Left renal cortex interstitium (tissue), 4 donors: ENCODE results near the gene FTCD. TPM values are rescaled to one million over a fixed set of nuclear protein-coding genes. Genes with fewer than 3 reads are reported as not detected.
"Not testable (repeated sequence)": the region's sequence is repeated elsewhere in the genome, so short reads cannot be mapped to it uniquely, and the experiment has no call there.

Experiments
- DNase-seq, 4 donors: peaks; one replicate each; pipeline ENCODE4 v3.0.0-alpha.2; 2013; ENCODE audit warnings: low read depth in 4 of 4, low spot score in 2 of 4, missing footprints in 1 of 4
- polyA plus RNA-seq, 4 donors: library from polyadenylated mRNA; unstranded; fragments of 120-200 nt; gene quantifications; one replicate each; pipeline ENCODE4 v1.2.1, GENCODE V29; 2013; ENCODE audit not compliant: insufficient read length in 4 of 4

Gene FTCD
- polyA plus RNA-seq, 4 donors, result 21.5 to 51.7 (median 31.4) TPM

DNA sequence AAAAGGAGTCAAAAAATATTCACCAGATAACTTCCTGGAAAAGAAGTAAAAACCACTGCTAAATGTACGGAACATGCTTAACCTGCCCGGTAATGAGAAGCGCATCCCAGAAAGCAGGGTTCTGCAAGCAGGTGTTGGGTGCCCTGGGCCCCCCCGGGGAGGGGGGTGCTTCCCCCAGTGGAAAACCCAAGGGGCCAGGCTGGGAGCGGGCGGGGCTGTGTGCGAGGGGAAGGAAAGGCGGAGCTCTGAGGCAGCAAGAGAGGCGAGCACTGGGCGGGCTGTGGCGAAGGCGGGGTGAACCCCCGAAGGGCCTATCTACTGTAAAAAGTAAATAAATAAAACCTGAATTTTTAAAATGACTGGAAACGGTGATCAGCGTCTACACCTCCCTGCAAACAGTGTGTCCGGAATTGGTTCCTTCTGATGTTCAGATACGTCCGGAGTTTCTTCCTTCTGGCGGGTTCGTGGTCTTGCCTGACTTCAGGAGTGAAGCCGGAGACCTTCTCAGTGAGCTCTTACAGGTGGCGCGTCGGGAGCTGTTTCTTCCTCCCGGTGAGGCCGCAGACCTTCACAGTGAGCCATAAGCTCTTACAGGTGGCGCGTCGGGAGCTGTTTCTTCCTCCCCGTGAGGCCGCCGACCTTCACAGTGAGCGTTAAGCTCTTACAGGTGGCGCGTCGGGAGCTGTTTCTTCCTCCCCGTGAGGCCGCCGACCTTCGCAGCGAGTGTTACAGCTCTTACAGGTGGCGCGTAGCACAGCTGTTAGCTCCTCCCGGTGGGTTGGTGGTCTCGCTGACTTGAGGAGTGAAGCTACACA, 13.4 kb downstream of the FTCD start:
- no peak for DNase-seq

DNA sequence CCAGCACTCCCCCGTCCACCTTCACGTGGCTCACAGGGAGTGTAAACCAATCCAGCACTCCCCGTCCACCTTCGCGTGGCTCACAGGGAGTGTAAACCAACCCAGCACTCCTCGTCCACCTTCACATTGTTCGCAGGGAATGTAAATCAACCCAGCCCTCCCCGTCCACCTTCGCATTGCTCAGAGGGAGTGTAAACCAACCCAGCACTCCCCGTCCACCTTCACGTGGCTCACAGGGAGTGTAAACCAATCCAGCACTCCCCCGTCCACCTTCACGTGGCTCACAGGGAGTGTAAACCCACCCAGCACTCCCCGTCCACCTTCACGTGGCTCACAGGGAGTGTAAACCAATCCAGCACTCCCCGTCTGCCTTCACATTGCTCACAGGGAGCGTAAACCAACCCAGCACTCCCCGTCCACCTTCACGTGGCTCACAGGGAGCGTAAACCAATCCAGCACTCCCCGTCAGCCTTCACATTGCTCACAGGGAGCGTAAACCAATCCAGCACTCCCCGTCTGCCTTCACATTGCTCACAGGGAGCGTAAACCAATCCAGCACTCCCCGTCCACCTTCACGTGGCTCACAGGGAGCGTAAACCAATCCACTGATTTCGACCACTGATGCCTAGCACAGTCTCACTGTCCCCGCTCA, 14.9 kb downstream of the FTCD start:
- DNase-seq, result not testable (repeated sequence)

DNA sequence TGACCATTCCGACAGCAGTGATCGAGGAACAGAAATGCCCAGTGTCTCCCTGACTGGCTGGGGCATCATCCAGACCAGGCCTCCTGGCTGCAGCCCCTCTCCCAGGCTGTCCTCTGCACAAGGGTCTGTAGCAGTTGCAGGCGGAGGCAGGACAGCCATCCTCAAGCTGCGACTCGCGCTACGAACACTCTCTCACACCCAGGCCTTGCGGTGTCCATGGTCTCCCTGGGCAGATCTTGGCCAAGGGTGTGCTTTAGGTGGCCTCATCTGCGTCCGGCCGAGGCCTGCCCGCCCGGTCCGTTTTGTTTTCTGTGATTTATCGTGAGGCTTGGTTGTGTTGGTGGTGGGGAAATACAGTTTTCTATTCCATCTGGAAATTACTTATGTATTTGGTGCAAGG, 15.7 kb downstream of the FTCD start:
- DNase-seq, result no peak

DNA sequence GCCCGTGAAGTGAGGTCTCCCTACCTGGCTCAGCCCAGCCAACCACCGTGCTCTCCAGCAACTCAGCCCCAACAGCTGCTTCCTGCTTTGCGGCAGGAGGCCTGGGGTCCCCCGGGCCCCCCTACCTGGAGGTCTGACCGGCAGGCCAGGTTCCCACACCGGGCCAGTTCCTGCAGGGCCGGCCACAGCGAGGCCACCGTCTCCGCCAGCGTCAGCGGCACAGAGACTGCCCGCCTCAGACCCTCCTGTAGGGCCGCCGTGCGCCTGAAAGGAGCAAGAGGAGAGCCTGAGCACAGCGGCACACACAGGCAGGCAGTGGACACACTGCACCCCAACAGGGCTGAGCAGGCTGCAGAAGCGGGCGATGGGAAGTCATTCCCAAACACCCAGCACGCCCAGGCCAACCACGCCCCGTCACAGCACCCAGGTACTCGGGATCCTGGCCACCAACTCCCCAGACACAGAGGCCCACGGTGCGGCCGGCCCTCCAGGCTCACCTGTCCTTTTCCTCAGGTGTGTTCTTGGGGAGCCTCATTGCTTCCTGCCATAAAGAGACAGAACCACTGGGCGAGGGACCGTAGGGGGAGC, 16.9 kb downstream of the FTCD start:
- no peak for DNase-seq

DNA sequence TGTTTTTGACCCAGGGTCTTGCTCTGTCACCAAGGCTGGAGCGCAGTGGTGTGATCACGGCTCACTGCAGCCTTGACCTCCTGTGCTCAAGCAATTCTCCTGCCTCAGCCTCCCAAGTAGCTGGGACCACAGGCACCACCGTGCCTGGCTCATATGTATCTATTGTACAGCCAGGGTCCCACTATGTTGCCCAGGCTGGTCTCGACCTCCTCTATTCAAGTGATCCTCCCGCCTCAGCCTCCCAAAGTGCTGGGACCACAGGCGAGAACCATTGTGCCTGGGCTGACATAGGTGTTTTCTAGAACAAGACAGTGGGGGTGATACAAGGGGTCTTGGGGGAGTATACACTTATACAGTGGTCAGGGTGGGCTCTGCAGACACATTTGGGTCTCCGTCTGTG, 17.5 kb downstream of the FTCD start:
- DNase-seq, result no peak

DNA sequence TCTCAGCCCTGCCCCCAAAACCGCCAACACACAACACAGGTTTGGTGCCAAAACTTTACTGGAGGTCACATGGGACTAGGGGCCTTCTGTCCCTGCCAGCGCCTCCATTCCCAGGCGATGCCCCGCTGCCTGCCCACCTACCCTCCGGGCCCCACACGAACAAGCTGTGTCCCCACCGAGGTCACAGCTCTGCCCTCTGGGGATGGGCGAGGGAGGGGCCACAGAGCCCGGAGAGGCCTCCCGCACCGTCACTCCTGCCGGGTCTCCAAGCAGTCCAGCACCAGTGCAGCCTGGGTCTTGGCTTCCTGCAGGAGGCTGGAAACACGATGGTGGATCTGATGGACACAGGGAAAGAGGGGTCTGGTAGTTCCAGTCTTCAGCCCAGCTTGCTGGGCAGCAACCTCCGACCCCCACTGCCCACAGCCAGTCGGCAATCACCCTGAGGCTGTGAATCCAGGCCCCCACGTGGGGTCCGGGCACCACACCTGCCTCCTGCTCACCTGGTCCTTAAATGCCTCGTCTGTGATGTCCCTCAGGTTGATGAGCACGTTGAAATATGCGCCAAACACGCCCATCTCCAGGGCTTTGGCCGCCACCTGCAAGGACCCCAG, 18.5 kb downstream of the FTCD start:
- no peak for DNase-seq

DNA sequence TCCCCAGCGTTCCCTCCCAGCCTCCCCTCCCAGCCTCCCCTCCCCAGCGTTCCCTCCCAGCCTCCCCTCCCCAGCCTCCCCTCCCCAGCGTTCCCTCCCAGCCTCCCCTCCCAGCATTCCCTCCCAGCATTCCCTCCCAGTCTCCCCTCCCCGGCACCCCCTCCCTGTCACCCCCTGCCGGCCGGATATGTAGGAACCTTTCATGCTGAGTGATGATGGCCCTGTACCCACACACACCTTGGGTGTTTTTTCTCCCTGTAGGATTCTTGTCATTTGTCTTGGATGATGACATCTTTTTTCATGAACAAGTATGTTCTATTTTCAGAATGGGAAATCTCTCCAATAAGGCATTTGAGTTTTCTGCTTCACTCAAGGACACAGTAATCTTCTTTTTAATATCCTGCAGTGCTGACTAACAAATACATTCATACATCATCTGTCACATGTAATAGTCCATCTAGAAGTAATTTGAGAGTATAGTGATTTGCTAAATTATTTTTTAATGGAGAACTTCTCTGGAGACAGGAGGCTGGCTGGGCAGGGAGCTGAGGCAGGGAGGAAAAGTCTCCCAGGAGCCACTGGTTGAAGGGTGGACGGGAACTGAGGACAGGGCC, 19.5 kb downstream of the FTCD start:
- no peak for DNase-seq

DNA sequence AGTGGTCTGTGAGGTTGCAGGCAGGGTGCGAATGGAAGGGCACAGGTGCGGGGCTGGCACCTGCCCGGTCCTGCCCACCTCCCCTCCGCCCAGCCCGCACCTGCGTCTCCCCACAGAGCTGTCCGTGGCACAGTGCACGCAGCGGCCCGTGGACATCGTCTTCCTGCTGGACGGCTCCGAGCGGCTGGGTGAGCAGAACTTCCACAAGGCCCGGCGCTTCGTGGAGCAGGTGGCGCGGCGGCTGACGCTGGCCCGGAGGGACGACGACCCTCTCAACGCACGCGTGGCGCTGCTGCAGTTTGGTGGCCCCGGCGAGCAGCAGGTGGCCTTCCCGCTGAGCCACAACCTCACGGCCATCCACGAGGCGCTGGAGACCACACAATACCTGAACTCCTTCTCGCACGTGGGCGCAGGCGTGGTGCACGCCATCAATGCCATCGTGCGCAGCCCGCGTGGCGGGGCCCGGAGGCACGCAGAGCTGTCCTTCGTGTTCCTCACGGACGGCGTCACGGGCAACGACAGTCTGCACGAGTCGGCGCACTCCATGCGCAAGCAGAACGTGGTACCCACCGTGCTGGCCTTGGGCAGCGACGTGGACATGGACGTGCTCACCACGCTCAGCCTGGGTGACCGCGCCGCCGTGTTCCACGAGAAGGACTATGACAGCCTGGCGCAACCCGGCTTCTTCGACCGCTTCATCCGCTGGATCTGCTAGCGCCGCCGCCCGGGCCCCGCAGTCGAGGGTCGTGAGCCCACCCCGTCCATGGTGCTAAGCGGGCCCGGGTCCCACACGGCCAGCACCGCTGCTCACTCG, 23.3 kb downstream of the FTCD start:
- no peak for DNase-seq

DNA sequence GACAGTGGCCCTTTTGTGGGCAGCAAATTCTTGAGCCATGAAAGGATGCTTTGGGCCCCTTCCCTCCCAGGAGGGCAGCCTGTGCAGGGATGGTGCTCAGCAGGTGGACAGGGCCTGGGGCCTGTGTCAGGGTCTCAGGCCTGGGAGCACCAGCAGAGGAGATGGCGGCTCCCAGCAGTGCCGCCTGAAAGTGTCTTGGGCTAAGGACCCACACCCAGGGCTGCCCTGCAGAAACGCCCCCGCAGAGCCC, 23.9 kb downstream of the FTCD start:
- DNase-seq, result no peak

DNA sequence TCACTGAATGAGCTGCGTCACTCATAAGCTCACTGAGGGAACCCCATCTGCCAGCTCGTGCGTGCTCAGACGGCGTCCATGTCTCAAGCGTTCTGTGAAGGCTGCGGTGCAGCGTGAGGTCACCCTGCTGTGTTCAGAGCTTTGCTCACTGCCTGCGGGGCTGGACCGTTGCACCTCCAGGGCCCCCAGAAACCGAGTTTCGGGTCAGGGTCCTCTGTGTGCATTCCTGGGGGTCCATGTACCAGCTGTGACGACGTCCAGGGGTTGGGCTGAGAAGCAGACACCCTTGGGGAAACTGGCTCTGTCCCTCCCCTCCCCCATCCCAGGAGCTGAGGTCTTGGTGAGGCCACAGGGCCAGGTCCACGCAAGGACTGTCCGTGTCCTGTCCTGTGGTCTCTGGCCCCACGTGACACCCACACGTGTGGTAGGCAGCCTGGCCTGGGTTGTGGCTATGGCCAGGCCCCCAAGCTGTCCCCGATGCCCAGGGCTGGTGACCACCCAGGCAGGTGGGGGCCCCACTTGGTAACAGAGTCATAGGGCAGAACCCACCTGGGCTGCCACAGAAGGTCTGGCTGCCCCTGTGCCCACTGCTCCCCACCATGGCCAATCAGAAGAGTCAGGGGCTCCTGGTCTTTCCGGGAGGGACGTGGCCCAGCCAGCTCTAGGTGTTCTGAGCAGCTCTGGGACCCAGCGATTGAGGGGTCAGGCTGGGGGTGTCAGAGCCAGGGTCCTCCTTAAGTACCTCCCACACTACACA, 24.4 kb downstream of the FTCD start:
- DNase-seq, result no peak

DNA sequence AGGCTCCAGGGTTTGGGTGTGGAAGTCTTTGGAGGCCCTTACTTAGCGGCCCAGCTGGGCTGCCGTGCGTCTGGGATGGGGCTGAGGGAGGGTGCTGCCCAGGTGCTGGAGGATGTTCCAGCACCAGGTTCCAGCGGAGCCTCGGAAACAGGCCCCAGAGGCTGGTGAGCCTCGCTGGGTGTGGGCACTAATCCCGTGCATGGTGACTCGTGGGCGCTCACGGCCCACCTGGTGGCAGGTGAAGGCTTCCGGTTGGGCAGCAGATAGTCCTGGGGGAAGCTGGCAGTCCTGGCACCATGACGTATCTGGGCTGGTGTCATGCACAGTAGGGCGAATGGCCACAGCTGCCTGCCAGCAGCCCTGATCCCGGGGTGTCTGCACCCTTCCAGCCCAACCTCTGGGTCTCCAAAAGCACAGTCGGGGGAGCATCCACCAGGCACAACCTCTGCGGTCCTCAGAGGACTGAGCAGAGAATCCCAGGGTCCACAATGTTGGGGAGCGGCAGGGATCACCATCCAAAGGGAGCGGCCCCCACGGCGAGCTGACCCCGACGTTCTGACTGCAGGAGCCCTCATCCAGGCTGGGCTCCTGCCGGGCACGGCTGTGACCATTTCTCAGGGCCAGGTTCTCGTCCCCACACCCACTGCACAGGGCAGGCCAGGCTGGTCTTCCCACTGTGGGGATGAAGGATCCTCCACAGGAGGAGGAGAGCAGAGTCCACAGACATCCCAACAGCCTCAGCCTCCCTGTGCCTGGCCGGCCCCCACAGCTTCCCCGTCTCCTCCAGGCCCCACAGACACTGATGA, 25.3 kb downstream of the FTCD start:
- DNase-seq, result no peak

DNA sequence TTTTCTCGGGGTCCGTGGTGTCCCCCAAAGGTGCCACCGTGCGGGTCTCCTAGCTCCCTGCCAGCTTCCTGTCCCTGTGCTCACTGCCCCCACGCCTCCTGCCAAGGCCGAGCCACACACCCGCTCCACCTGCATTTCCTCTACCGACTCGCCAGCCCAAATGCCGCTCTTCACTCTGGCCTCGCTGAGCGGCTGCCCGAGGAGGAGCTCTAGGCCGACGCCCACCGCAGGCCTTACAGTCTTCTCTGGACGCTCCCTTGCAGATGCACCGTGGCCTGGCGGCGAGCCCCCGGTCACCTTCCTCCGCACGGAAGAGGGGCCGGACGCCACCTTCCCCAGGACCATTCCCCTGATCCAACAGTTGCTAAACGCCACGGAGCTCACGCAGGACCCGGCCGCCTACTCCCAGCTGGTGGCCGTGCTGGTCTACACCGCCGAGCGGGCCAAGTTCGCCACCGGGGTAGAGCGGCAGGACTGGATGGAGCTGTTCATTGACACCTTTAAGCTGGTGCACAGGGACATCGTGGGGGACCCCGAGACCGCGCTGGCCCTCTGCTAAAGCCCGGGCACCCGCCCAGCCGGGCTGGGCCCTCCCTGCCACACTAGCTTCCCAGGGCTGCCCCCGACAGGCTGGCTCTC, 26.3 kb downstream of the FTCD start:
- no peak for DNase-seq

DNA sequence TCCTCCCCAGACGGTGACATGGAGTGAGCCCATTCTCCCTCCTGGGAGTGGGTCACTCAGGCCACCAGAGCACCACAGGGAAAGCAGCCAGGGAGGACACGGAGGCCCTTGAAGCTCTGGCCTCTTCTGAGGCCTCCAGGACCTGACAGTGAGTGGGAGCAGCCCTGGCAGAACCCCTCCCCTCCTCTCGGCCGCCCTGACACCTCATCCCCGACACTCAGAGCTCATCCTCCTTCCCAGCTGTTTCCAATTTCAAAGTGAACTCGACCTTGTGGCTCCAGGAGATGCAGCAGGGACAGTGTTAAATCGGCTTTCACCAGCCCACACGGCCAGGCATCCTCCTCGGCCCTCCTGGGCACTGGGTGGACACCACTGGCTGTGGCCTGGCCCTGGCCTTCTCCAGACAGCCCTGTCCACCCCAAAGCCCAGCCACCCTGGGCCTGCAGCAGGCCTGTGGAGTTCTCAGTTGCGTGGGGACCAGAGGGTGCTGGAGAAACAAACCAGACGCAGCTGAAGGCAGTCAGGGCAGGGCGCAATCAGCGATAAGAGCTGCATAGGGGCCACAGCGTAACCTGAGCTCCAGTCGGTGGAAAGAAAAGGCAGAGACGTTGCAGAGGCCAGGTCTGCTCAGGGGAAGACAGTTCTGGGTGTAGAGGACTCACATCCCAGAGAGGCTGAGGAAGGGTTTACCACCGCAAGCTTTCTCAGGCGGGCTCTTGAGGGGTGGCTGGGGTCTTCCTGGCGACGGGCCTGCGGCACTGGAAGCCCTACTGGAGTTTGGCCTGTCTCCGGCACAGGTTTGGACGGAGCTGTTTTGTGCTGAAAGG, 27.1 kb downstream of the FTCD start:
- DNase-seq, result no peak

DNA sequence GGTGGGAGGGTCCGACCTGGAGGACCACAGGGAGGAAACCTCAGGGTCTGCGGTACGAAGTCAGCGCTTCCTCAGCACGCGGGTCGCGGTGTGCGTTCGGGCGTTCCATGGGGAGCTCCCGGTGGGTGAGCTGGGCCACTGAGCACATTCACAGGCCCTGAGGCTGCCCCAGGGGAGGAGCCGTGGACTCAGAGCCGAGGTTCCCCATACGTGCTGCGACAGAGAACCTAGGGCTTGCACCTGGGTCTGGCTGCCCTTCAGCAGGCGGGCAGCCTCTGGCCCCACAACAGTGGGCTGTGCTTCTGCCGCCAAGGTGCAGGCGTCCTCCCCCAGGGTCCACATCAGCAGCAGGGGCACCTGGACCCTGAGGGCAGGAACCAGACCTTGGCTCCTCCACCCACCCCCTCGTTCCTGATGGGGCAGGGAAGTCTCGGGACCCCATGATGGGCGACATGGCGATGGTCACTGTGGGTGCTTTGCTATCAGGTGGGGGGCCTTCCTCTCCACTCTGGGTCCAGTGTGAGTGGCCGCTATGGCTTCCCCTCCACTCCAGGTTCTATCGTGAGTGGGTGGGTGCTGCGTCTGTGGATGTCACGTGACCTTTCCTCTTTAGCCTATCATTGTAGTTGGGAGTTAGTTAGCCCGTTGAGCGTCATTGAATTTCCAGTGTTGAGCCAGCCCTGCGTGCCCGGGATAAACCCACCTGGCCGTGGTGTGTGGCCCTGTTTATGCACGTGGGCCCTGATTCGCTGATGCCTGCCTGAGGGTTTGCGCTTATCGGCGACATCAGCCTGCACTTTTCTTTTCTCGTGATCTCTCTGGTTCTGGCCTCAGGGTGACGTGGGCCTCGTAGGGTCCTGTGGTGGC, 27.9 kb downstream of the FTCD start:
- no peak for DNase-seq

DNA sequence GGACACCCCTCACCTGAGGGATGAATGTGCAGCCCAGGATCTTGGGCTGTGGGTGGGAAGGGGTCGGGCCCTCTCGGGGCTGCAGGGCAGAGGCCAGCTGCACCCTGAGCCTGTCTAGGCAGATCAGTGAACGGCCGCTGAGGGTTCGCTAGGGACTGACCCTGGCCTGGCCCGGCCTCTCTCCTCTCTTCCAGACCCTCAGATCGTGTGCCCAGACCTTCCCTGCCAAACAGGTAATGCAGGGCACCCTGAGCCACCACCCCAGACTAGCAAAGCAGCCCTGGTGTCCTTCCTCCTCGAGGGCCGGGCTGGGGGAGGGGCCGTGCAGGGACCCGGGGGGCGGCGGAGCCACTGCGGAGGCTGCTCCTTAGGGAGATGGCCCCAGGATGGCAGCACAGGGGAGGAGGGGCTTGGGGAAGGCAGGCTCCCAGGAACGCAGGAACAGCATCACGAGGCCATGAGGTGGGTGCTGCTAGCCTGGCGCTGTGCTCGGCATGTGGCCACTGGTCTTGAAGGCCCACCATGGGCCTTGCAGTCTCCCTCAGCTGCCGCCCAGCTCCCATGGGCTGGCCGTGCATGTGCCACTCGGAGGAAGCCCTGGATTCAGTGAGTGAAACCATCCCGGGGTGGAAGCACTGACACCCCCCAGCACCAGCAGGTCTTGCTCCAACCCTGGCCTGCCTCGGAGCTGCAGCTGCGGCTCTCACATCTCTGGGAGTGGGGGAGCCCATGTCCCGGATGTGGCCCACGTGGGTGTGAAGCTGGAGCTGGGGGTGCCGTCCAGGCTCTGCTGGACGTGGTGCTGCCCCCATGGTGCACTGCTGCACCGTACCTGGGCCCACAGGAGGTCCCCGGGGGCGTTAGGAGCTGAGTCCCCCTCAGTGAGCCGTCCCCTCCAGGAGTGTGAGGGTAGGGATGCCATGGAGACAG, 28.8 kb downstream of the FTCD start:
- no peak for DNase-seq

DNA sequence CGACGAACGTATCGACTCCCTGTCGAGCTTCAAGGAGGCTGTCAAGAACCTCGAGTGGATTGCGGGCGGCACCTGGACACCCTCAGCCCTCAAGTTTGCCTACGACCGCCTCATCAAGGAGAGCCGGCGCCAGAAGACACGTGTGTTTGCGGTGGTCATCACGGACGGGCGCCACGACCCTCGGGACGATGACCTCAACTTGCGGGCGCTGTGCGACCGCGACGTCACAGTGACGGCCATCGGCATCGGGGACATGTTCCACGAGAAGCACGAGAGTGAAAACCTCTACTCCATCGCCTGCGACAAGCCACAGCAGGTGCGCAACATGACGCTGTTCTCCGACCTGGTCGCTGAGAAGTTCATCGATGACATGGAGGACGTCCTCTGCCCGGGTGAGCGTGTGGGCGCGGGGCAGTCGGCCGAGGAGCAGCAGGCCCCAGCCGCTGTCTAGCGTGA, 29.5 kb downstream of the FTCD start:
- DNase-seq, result no peak
